Mesendoderm (in vitro differentiated cells): ENCODE measurements around the gene PTCHD4.
A peak's percentile ranks its signal among the peaks of the same experiment; 100 is the strongest.

Experiments used
- DNase-seq: peaks from one replicate; pipeline ENCODE4 v3.0.0; 2013
- H2AK5ac ChIP-seq: 2 replicates; pipeline ENCODE4 v1.6.1; 2013; ENCODE audit warnings: low read length, inconsistent platforms
- H2BK120ac ChIP-seq: 2 replicates; pipeline ENCODE4 v1.6.1; 2013; ENCODE audit warnings: low read depth, mild to moderate bottlenecking, low read length, moderate library complexity, mixed read lengths
- H2BK15ac ChIP-seq: replicated peaks from 2 replicates; pipeline ENCODE4 v1.6.1; 2013; ENCODE audit warnings: low read depth, mild to moderate bottlenecking, moderate library complexity
- H2BK5ac ChIP-seq: 2 replicates; pipeline ENCODE4 v1.6.1; 2013; ENCODE audit warnings: low read length, inconsistent platforms
- H3K18ac ChIP-seq: 2 replicates; pipeline ENCODE4 v1.6.1; 2013; ENCODE audit warnings: mild to moderate bottlenecking, low read length, mixed read lengths
- H3K23ac ChIP-seq: one replicate; pipeline ENCODE4 v1.6.1; 2013; ENCODE audit warnings: low read length
- H3K27ac ChIP-seq: 2 replicates; pipeline ENCODE4 v1.5.1; 2013; ENCODE audit warnings: low read depth, mild to moderate bottlenecking, inconsistent platforms, low read length, moderate library complexity
- H3K27me3 ChIP-seq: 2 replicates; pipeline ENCODE4 v1.6.1; 2013; ENCODE audit warnings: low read length, control low read depth, mild to moderate bottlenecking, inconsistent platforms; ENCODE audit not compliant: insufficient read depth, poor library complexity
- H3K36me3 ChIP-seq: 2 replicates; pipeline ENCODE4 v1.6.1; 2013; ENCODE audit warnings: low read length, inconsistent platforms; ENCODE audit not compliant: control insufficient read depth, insufficient read depth
- H3K4ac ChIP-seq: one replicate; pipeline ENCODE4 v1.6.1; 2013; ENCODE audit warnings: low read depth, mild to moderate bottlenecking, low read length, moderate library complexity
- H3K4me1 ChIP-seq: 2 replicates; pipeline ENCODE4 v1.6.1; 2013; ENCODE audit warnings: low read depth, low read length, inconsistent platforms; ENCODE audit not compliant: control insufficient read depth
- H3K4me2 ChIP-seq: 2 replicates; pipeline ENCODE4 v1.6.1; 2013; ENCODE audit warnings: low read length
- H3K4me3 ChIP-seq: 2 replicates; pipeline ENCODE4 v1.5.1; 2013; ENCODE audit warnings: mild to moderate bottlenecking, low read length
- H3K56ac ChIP-seq: one replicate; pipeline ENCODE4 v1.6.1; 2013; ENCODE audit warnings: low read length
- H3K79me1 ChIP-seq: 2 replicates; pipeline ENCODE4 v1.6.1; 2013; ENCODE audit warnings: low read length, inconsistent platforms
- H3K79me2 ChIP-seq: 2 replicates; pipeline ENCODE4 v1.6.1; 2013; ENCODE audit warnings: mild to moderate bottlenecking, low read length; ENCODE audit not compliant: control insufficient read depth, insufficient read depth
- H3K9ac ChIP-seq: 2 replicates; pipeline ENCODE4 v1.6.1; 2013; ENCODE audit warnings: low read length, inconsistent platforms
- H4K5ac ChIP-seq: one replicate; pipeline ENCODE4 v1.6.1; 2013; ENCODE audit warnings: low read length
- H4K8ac ChIP-seq: one replicate; pipeline ENCODE4 v1.6.1; 2013; ENCODE audit warnings: low read depth, mild to moderate bottlenecking, control low read depth, low read length, moderate library complexity
- WGBS: extraction: QIAGEN DNeasy Blood & Tissue Kit; methylation state at CpG from one replicate; pipeline ENCODE4 v1.1.7; 2013; ENCODE audit warnings: low lambda C conversion rate, missing lambda C conversion rate; ENCODE audit not compliant: insufficient coverage; ENCODE audit errors: extremely low coverage; 5-methylcytosine and 5-hydroxymethylcytosine counted together

PTCHD4 gene

DNA sequence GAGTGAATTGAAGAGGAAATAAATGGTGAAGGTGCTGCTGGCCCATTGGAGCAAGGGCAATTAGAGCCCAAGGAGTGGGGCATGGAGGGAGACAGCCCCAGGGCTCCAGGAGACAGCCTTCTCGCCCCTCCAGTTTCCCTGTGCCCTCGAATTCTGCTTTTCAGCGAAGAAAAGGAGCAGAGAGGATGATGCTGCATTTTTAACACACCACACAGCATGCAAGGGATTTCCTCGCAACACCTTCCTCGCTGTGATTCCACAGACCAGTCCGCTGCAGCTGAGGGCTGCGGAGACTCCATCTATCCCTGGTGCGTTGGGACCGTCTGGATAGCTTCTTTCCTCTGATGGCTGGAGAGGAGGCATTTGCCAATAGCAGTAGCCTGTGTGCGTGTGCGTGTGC is 41.7 kb downstream of the PTCHD4 start:
- peak; percentile 49 for DNase-seq
- Histone ChIP-seq H2BK120ac (no peak overlapping the region), H3K4me3 (no peak overlapping the region), H3K4ac (no peak overlapping the region), H3K27me3 (peaks cover 4% of the 10 kb centered on the region), H3K36me3 (no peaks in the 10 kb centered on the region), H3K79me2 (no peaks in the 10 kb centered on the region), H3K56ac (peak overlapping the region; percentile 73), H3K9ac (peak overlapping the region; percentile 32), H4K8ac (no peak overlapping the region), H3K4me2 (peak overlapping the region; percentile 34), H3K27ac (no peak overlapping the region), H2BK5ac (no peak overlapping the region), H3K4me1 (no peaks in the 10 kb centered on the region), H2BK15ac (no peak overlapping the region), H2AK5ac (no peak overlapping the region), H3K18ac (no peak overlapping the region), H3K79me1 (no peaks in the 10 kb centered on the region), H4K5ac (no peak overlapping the region), H3K23ac (no peak overlapping the region)
- no CpG with 5 or more reads among the region's 11 CpGs for WGBS

DNA sequence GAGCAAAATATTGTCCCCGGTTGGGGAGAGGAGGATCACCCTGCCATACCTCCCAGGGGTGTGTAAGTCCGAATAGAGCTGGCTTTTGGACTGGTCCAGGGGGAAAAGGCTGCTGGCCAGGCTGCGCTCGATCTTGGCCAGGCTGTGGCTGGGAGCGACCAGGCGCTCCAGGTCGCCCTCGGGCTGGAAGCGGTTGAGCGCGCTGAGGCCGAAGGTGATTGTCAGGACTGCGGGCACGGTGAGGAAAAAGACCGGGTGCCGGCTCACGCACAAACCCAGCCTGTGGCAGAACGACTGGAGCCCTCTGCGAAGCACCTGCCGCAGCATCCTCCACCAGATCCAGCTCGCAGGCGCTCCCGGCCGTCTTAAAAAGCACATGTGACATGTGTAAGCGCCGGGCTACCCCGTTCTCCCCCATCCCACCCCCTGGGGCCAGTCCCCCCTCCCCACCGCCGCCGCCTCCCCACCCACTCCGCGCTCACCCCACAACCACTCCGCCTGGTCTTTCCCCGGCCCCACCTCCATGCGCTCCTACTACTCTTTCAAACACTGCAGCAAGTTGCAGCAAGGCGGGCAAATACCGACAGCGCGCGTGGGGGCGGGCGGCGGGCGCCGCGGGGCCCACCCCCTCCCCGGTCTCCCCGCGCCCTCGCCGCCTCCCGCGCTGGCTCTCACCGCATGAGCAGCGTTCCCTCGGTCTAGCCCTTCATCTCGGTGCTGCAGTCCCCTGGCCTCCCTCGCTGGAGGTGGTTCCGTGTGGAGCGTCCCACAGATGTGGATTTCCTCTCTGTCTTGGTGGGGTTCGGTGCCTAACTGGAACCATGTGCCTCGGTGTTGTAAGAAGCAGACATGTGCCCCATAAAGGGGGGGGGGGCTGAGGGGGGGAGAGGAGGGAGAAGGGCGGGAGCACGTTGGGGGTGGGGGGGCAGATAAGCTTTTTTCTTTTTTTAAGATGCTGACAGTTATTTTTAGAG is 42.4 kb downstream of the PTCHD4 start:
- Histone ChIP-seq H3K4me1 (no peaks in the 10 kb centered on the region), H2BK15ac (no peak overlapping the region), H3K27me3 (peaks cover 4% of the 10 kb centered on the region), H3K79me2 (no peaks in the 10 kb centered on the region), H3K4ac (no peak overlapping the region), H3K36me3 (no peaks in the 10 kb centered on the region), H3K56ac (peak overlapping the region; percentile 22), H2BK120ac (no peak overlapping the region), H3K23ac (no peak overlapping the region), H2AK5ac (no peak overlapping the region), H3K27ac (no peak overlapping the region), H3K4me3 (no peak overlapping the region), H4K8ac (no peak overlapping the region), H3K79me1 (no peaks in the 10 kb centered on the region), H4K5ac (no peak overlapping the region), H3K18ac (no peak overlapping the region), H2BK5ac (no peak overlapping the region), H3K9ac (peak overlapping the region; percentile 45), H3K4me2 (peak overlapping the region; percentile 80)
- DNase-seq: peak; percentile 23
- WGBS: no CpG with 5 or more reads among the region's 64 CpGs

DNA sequence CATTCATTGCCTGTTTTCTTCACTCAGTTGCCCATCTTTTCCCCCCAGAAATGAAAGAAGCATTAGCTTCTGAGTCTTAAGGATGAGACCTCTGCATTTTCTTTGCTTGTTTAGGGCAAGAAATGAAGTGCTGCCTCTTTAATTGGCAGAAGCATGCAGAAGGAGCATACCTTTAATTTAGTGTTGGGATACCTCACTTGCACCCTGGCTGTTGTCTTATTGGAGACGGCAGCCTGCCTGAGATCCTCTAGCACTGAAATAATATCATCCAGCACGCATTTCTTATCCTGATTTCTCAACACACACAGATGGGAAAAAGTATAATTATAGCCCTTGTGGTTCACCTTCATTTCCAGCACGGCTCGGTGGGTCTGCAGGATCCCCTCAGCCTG is 43.1 kb downstream of the PTCHD4 start:
- H3K27me3 ChIP-seq: peaks cover 4% of the 10 kb centered on the region
- no peak overlapping the region for H2BK15ac ChIP-seq
- DNase-seq: no peak
- no peak overlapping the region for H3K4me3 ChIP-seq
- H4K5ac ChIP-seq: no peak overlapping the region
- no peaks in the 10 kb centered on the region for H3K4me1 ChIP-seq
- H2BK120ac ChIP-seq: no peak overlapping the region
- H3K79me2 ChIP-seq: no peaks in the 10 kb centered on the region
- H3K36me3 ChIP-seq: no peaks in the 10 kb centered on the region
- H2AK5ac ChIP-seq: no peak overlapping the region
- no CpG with 5 or more reads among the region's 4 CpGs for WGBS
- H3K9ac ChIP-seq: no peak overlapping the region
- H3K56ac ChIP-seq: no peak overlapping the region
- no peak overlapping the region for H3K4ac ChIP-seq
- H3K18ac ChIP-seq: no peak overlapping the region
- no peak overlapping the region for H3K23ac ChIP-seq
- H3K4me2 ChIP-seq: no peak overlapping the region
- H2BK5ac ChIP-seq: no peak overlapping the region
- no peak overlapping the region for H4K8ac ChIP-seq
- H3K79me1 ChIP-seq: no peaks in the 10 kb centered on the region
- H3K27ac ChIP-seq: no peak overlapping the region

DNA sequence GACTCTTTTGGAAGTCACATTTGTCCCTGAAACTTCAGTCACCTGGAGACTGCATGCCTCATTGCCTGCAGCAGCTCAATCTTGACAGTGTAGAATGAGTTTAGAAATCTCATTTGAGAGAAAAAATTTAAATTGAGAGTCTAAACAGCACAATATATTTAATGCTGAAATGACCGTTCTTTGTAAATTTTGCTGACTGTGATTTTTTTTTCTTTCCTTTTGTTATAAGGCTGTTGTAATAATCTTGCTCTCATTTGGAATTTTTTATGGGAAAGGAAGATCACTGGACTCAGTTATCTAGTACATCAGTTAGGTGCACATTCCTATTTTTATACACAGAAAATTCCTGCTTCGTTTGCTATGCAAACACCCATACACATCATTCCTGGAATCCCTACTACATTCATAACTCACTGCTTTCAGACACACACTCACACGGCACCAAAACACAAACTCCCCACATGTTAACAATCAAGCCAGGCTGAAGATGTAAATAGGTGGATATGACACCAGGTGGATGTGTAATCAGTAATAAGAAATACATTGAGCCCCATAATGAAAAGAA is 43.8 kb downstream of the PTCHD4 start:
- H4K5ac ChIP-seq: no peak overlapping the region
- WGBS: no CpG with 5 or more reads among the region's 3 CpGs
- no peak overlapping the region for H2BK15ac ChIP-seq
- no peak overlapping the region for H3K56ac ChIP-seq
- DNase-seq: no peak
- no peak overlapping the region for H3K9ac ChIP-seq
- no peak overlapping the region for H3K23ac ChIP-seq
- peaks cover 4% of the 10 kb centered on the region for H3K27me3 ChIP-seq
- H2BK120ac ChIP-seq: no peak overlapping the region
- H3K79me1 ChIP-seq: no peaks in the 10 kb centered on the region
- no peak overlapping the region for H3K4me3 ChIP-seq
- no peak overlapping the region for H3K18ac ChIP-seq
- no peak overlapping the region for H2BK5ac ChIP-seq
- H3K36me3 ChIP-seq: no peaks in the 10 kb centered on the region
- no peak overlapping the region for H4K8ac ChIP-seq
- H3K27ac ChIP-seq: no peak overlapping the region
- no peak overlapping the region for H3K4ac ChIP-seq
- H3K79me2 ChIP-seq: no peaks in the 10 kb centered on the region
- no peak overlapping the region for H3K4me2 ChIP-seq
- no peak overlapping the region for H2AK5ac ChIP-seq
- no peaks in the 10 kb centered on the region for H3K4me1 ChIP-seq

DNA sequence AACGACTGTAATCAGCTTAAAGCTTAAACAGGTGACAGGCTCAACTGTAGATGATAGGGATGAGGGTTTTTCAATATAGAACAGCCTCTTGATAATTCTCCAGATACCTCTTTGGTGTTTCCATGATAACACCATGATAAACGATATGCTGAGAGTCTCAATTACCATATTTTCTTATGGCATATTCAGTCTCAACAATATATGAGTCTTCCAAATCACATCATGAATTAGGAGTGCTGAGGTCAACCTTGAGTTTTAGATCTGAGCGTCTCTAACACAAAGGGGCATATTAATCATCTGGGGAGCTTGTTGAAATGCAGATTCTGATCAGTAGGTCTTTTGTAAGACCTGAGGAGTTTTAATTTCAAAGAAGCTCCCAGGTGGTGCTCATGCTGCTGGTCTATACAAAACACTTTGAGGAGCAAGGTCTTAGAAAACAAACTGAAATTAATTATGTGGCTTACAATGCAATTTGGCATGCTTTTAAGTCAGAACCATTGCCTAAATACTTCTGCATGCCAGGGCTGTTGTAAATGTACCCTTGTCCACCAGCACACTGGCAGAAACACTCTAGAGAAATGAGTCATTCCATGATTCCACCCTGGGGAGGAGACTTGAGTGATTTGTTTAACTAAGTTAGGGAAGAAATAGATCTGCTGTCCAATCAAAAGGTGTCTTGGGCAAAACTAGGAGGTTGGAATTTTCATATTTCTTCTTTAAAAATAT is 49.6 kb downstream of the PTCHD4 start:
- no peaks in the 10 kb centered on the region for H3K36me3 ChIP-seq
- no peak overlapping the region for H3K23ac ChIP-seq
- no peaks in the 10 kb centered on the region for H3K27me3 ChIP-seq
- DNase-seq: no peak
- H3K9ac ChIP-seq: no peak overlapping the region
- H3K4me2 ChIP-seq: no peak overlapping the region
- no peak overlapping the region for H3K4me3 ChIP-seq
- no peak overlapping the region for H4K5ac ChIP-seq
- no peak overlapping the region for H2AK5ac ChIP-seq
- H3K79me1 ChIP-seq: no peaks in the 10 kb centered on the region
- no peak overlapping the region for H3K4ac ChIP-seq
- H2BK15ac ChIP-seq: no peak overlapping the region
- H2BK120ac ChIP-seq: no peak overlapping the region
- H3K79me2 ChIP-seq: no peaks in the 10 kb centered on the region
- H3K4me1 ChIP-seq: no peaks in the 10 kb centered on the region
- WGBS: no CpG with 5 or more reads among the region's 3 CpGs
- H4K8ac ChIP-seq: no peak overlapping the region
- no peak overlapping the region for H3K27ac ChIP-seq
- no peak overlapping the region for H3K56ac ChIP-seq
- H3K18ac ChIP-seq: no peak overlapping the region
- H2BK5ac ChIP-seq: no peak overlapping the region
